ENCODE measurements around the gene CXorf49B.
"Not testable (repeated sequence)": the region's sequence is repeated elsewhere in the genome, so short reads cannot be mapped to it uniquely, and the experiment has no call there.

The CXorf49B gene

GRCh38 chrX:71763049-71763448, at the start of gene CXorf49B:
TSS of gene CXorf49B (plus strand) at chrX:71763349. CDS start at chrX:71763424, 75 bp downstream.
- DNase-seq (ENCODE audit: extremely low read depth in 1 of 2, low read depth in 1 of 2), result not testable (repeated sequence)

GRCh38 chrX:71714064-71714463, 49.1 kb upstream of the CXorf49B start:
- not testable (repeated sequence) for DNase-seq (ENCODE audit: extremely low read depth in 1 of 2, low read depth in 1 of 2)

GRCh38 chrX:71715551-71715950, 47.6 kb upstream of the CXorf49B start:
- DNase-seq (ENCODE audit: extremely low read depth in 1 of 2, low read depth in 1 of 2), result not testable (repeated sequence)

- not testable (repeated sequence) for DNase-seq (ENCODE audit: extremely low read depth in 1 of 2, low read depth in 1 of 2)
These were observed 46.8 kb upstream of the CXorf49B start for GRCh38 chrX:71716323-71716722.

GRCh38 chrX:71718185-71718584, 45.0 kb upstream of the CXorf49B start, which contains the start of gene CXorf49:
TSS of gene CXorf49 (minus strand) at chrX:71718285. CDS start at chrX:71718151, 134 bp downstream.
- DNase-seq (ENCODE audit: extremely low read depth in 1 of 2, low read depth in 1 of 2), result not testable (repeated sequence)

- not testable (repeated sequence) for DNase-seq (ENCODE audit: extremely low read depth in 1 of 2, low read depth in 1 of 2)
These were observed 44.0 kb upstream of the CXorf49B start for GRCh38 chrX:71719195-71719594.

- not testable (repeated sequence) for DNase-seq (ENCODE audit: extremely low read depth in 1 of 2, low read depth in 1 of 2)
These were observed 42.8 kb upstream of the CXorf49B start for GRCh38 chrX:71720289-71720886.

GRCh38 chrX:71760688-71761281, 2.4 kb upstream of the CXorf49B start:
- DNase-seq (ENCODE audit: extremely low read depth in 1 of 2, low read depth in 1 of 2), result not testable (repeated sequence)

- DNase-seq (ENCODE audit: extremely low read depth in 1 of 2, low read depth in 1 of 2), result not testable (repeated sequence)
These were observed 1.7 kb downstream of the CXorf49B start for GRCh38 chrX:71764832-71765231.

GRCh38 chrX:71765613-71766012, 2.5 kb downstream of the CXorf49B start:
- DNase-seq (ENCODE audit: extremely low read depth in 1 of 2, low read depth in 1 of 2), result not testable (repeated sequence)

- DNase-seq (ENCODE audit: extremely low read depth in 1 of 2, low read depth in 1 of 2), result not testable (repeated sequence)
These were observed 4.0 kb downstream of the CXorf49B start for GRCh38 chrX:71767134-71767533.

- not testable (repeated sequence) for DNase-seq (ENCODE audit: extremely low read depth in 1 of 2, low read depth in 1 of 2)
These were observed 15.2 kb downstream of the CXorf49B start for GRCh38 chrX:71778322-71778721.

GRCh38 chrX:71782225-71782949, 19.2 kb downstream of the CXorf49B start:
- DNase-seq (ENCODE audit: extremely low read depth in 1 of 2, low read depth in 1 of 2), result not testable (repeated sequence)

- not testable (repeated sequence) for DNase-seq (ENCODE audit: extremely low read depth in 1 of 2, low read depth in 1 of 2)
These were observed 19.8 kb downstream of the CXorf49B start for GRCh38 chrX:71782950-71783299.

GRCh38 chrX:71783569-71784347, 20.6 kb downstream of the CXorf49B start:
- not testable (repeated sequence) for DNase-seq (ENCODE audit: extremely low read depth in 1 of 2, low read depth in 1 of 2)

- DNase-seq (ENCODE audit: extremely low read depth in 1 of 2, low read depth in 1 of 2), result not testable (repeated sequence)
These were observed 21.3 kb downstream of the CXorf49B start for GRCh38 chrX:71784348-71784983.

GRCh38 chrX:71806450-71806849, 43.3 kb downstream of the CXorf49B start:
- DNase-seq (ENCODE audit: extremely low read depth in 1 of 2, low read depth in 1 of 2), result not testable (repeated sequence)

GRCh38 chrX:71809886-71810285, 46.7 kb downstream of the CXorf49B start:
- DNase-seq (ENCODE audit: extremely low read depth in 1 of 2, low read depth in 1 of 2), result no peak

GRCh38 chrX:71814123-71814912, 51.2 kb downstream of the CXorf49B start:
- no peak for DNase-seq (ENCODE audit: extremely low read depth in 1 of 2, low read depth in 1 of 2)
